OCI-LY3 (cell line): ENCODE measurements around the gene GJB6.

ENCODE experiments used
- EZH2phosphoT487 ChIP-seq: fragments of 200-600 bp; shearing (Covaris generic); IDR thresholded peaks from 2 replicates; pipeline ENCODE4 v1.6.1; 2018; ENCODE audit warnings: antibody characterized with exemption, mixed run types, low read depth
- TF ChIP-seq, protein P1 (sequence below): fragments of 200-600, 300-600 bp; sonication (generic); IDR thresholded peaks from 2 replicates; pipeline ENCODE4 v1.5.1; 2014; ENCODE audit warnings: antibody characterized with exemption, low read length, low read depth

DNA sequence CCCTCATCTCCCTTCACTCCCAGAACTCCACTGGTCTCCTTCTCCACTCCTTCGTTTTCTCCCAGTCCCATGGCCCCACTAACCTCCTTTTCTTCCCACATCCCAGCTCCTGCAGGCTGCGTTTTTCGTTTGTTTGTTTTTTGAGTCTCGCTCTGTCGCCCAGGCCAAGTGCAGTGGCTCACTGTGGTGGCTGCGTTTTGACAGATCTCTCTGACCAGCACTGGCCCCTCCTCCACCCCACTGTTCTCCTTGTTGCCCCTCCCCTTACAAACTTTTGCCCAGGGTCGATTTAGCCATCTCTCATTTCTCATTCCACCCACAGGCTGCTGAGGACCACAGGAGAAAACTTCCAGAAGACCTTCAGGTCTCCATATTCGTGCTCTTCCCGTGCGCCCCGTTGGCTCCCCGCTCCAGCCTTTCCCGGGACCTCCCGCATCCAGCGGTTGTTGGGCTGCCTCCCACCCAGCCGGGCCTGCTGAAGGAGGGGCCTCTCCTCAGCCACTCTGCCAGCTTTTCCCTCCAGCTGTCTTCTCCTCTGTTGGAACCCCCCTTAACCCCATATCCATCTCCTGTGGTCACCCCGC is 40.6 kb upstream of the GJB6 start:
- TF ChIP-seq, protein P1, sequence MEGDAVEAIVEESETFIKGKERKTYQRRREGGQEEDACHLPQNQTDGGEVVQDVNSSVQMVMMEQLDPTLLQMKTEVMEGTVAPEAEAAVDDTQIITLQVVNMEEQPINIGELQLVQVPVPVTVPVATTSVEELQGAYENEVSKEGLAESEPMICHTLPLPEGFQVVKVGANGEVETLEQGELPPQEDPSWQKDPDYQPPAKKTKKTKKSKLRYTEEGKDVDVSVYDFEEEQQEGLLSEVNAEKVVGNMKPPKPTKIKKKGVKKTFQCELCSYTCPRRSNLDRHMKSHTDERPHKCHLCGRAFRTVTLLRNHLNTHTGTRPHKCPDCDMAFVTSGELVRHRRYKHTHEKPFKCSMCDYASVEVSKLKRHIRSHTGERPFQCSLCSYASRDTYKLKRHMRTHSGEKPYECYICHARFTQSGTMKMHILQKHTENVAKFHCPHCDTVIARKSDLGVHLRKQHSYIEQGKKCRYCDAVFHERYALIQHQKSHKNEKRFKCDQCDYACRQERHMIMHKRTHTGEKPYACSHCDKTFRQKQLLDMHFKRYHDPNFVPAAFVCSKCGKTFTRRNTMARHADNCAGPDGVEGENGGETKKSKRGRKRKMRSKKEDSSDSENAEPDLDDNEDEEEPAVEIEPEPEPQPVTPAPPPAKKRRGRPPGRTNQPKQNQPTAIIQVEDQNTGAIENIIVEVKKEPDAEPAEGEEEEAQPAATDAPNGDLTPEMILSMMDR, result no peak
- TF ChIP-seq EZH2phosphoT487, result no peak
